HG02840 (cell line): ENCODE measurements around the gene VPS41.

ENCODE experiments used
- ATAC-seq: cut with Tn5 transposase; IDR thresholded peaks from one replicate; pipeline ENCODE4 v1.9.1; 2021; ENCODE audit warnings: mild to moderate bottlenecking, moderate library complexity, moderate number of reproducible peaks; ENCODE audit not compliant: unreplicated experiment, low FRiP score

VPS41 gene

GRCh38 chr7:38678698-38679054, 230.3 kb downstream of the VPS41 start:
- ATAC-seq: no peak

DNA sequence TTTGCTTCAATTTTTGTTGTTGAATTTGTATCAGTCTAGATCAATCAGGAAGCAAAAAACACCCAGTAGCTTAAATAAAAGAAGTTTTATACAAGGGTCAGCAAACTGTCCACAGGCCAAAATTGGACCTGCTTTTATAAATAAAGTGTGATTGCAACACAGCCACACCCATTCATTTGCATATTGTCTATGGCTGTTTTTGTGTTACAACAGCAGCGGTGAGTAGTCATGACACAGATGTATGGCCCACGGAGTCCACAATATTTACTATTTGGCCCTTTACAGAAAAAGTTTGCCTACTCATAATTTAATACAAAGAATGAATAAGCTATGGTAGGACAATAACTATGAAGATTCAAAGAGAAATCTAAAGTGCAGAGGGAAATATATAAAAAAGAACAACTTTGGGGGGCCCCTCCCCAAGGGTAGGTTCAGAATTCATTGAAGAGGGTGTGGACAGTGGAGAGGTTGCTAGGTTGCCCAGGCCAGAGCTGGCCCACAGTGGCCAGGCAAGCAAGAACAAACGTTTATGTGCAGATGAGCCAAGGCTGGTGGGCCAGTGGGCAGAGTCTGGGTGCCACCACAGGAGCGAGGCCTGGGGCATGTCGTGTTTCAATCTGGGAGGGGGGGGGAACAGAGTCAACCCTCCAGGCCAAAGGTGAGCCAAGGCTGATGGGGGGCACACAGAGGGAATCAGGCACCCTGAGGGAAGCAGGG, 230.9 kb downstream of the VPS41 start:
- no peak for ATAC-seq

DNA sequence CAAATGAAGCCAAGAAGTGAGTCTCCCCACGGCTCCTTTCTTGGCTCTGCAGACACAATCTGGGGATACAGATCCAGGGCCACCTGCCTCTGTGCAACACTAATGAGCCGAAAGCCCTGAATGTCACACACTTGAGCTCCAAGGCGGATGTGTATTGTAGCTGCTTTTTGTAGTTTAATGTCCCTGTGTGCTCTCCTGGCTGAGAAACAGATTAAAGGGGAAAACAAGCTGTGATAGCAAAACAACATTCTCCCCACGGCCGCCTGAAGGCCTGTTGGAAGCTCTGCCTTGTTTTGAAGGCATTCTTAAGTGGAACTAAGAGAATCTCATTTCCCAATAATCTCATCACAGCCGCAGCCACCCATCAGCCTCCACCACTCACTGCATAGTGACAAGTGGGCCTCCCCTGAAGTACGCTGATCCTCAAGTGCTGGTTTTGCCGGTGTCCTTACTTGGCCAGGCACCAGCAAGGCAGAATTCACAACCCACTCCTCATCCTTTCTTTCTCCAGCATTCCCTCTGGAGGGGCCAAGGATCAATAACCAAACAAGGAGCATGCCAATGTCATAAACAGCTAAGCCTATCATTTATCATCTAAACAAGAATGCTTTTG, 233.4 kb downstream of the VPS41 start:
- no peak for ATAC-seq

GRCh38 chr7:38674513-38674912, 234.5 kb downstream of the VPS41 start:
- ATAC-seq: no peak

DNA sequence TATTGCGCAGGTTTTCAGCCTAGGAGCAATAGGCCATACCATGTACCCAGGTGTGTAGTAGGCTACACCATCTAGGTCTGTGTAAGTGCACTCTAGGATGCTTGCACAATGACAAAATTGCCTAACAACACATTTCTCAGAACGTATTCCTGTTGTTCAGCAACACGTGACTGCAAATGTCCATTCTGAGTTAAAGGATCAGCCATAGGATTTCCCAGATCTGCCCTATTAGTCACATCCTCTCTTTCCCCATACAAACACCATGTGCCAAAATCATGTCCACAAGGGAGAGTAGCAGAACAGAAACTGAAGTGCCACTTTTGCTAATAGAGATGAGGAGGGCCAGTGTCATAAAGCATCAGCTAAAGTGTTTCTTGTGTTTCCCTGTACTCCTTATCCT, 235.2 kb downstream of the VPS41 start:
- no peak for ATAC-seq
